ENCODE results near the gene NEU4.
"Not testable (repeated sequence)": the region's sequence is repeated elsewhere in the genome, so short reads cannot be mapped to it uniquely, and the experiment has no call there.

NEU4 gene

DNA sequence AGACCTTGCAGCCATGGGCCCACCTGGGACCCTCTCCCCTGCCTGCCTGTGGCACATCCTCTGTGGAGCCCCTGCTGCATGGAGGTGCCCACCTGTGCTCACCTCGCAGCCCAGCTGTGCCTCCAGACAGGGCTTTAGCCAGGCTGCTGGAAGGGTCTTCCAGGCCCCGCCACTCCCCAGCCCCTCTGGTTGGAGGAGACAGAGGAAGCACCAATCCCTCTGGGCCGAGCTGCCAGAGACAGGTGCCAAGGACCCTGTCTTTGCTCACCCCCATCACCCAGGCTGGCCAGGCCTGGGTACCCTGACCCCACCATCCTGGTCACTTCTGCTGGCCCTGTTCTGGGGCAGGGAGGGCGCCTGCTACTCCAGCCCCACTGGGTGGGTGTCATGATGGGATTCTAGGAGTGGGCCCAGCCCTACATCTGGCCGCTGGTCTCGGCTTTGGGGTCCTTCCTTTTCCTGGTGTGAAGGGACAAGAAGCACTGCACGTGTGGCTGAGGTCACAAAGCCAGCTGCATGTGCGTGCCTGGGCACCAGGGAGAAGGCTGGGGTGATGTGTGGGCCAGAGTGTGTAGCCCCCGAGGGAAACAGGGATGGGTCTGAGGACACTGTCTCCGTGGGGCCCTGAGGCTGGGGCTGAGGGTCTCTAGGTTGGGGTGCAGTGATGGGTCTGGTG is 9.3 kb upstream of the NEU4 start:
- no peak for DNase-seq (ENCODE audit: low read depth, low spot score)

- not testable (repeated sequence) for DNase-seq (ENCODE audit: low read depth, low spot score)
Measured at GRCh38 chr2:241800198-241800903, 8.6 kb upstream of the NEU4 start.

DNA sequence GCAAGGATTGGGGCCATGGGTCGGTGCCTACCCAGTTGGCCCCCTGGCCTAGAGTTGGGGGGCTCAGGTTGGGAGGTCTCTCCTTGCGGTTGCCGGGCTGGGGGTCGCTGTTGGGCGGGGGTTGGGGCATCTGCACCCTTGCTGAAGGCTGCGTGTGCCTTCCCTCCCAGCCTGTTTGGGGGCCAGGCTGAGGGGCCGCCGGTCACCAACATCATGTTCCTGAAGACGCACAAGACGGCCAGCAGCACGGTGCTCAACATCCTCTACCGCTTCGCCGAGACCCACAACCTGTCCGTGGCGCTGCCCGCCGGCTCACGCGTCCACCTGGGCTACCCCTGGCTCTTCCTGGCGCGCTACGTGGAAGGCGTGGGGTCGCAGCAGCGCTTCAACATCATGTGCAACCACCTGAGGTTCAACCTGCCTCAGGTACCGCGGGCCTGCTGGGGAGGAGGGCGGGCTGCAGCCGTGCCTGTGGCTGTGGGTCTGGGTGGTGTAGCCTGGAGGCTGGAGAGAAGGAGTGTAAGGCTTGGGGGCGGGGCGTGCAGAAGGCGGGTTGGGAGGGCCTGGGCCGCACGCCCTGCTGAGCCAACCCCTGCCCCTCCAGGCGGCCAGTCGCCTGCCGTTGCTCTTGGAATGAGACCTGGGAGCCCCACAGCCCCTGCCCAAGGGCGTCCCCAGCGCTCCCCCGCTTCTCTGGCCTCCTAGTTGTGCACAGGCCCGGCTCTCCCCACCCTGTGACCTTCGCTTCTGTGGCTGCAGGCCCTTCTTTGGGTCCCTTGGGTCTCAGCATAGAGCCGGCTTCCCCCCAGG is 7.2 kb upstream of the NEU4 start:
- DNase-seq (ENCODE audit: low read depth, low spot score): no peak

GRCh38 chr2:241802421-241803318 is 6.3 kb upstream of the NEU4 start:
- no peak for DNase-seq (ENCODE audit: low read depth, low spot score)

DNA sequence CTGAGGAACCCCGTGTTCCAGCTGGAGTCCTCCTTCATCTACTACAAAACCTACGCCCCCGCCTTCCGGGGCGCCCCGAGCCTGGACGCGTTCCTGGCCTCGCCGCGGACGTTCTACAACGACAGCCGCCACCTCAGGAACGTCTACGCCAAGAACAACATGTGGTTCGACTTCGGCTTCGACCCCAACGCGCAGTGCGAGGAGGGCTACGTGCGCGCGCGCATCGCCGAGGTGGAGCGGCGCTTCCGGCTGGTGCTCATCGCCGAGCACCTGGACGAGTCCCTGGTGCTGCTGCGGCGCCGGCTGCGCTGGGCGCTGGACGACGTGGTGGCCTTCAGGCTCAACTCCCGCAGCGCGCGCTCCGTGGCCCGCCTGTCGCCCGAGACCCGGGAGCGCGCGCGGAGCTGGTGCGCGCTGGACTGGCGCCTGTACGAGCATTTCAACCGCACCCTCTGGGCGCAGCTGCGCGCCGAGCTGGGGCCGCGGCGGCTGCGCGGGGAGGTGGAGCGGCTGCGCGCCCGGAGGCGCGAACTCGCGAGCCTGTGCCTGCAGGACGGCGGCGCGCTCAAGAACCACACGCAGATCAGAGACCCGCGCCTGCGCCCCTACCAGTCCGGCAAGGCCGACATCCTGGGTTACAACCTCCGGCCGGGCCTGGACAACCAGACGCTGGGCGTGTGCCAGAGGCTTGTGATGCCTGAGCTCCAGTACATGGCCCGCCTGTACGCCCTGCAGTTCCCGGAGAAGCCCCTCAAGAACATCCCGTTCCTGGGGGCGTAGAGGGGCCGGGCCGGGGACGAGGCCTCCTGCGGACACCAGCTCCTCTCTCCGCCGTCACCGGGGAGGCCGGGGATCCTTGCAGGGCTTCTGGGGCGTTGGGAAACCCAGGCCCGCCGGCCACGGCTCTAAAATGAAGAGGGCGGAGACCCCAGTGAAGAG is 5.3 kb upstream of the NEU4 start:
- no peak for DNase-seq (ENCODE audit: low read depth, low spot score)

DNA sequence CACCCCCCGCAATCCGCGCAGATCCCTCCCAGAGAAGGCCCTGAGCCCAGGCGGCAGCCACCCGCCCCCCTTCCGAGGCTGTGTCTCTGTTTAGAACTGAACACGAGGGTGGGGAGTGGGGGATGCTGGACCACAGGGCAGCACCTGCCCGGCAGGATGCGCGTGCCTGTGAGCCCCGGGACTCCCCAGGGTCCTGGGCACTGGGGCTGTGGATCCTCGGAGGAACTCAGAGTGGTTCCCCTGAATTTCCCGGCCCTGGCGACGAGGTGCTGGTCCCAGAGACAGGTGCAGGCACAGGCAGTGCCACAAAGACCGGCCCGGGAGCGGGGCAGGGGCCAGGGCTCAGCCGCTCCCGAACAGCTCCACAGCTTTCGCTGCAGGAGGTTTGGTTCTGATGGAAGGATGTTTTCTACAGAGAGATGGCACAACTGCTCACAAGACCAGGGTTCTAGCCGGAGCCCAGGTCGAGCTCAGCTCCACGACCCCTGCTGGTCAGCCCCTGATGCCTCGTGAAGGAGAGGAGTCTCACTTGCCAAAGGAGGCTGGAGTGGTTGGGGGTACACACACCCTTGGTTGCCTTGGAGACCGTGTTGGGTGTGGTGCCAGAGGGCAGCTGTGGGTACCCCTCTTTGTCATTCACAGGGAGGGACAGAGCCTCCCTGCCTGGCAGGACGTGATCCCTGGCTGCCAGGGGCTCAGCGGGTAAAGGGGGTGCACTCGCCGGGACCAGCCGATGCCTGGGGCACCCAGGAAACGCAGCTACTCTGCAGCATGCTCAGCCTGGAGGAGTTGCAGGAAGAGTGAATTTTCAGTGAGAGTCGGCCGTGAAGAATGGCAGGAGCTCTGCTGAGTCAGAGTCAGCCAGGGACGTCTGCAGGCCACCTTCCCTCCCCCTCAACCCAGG is 4.4 kb upstream of the NEU4 start:
- DNase-seq (ENCODE audit: low read depth, low spot score): no peak

DNA sequence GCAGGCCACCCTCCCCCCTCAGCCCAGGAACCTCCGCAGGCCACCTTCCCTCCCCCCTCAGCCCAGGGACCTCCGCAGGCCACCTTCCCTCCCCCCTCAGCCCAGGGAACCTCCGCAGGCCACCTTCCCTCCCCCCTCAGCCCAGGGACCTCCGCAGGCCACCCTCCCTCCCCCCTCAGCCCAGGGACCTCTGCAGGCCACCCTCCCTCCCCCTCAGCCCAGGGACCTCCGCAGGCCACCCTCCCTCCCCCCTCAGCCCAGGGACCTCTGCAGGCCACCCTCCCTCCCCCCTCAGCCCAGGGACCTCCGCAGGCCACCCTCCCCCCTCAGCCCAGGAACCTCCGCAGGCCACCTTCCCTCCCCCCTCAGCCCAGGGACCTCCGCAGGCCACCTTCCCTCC is 2.8 kb upstream of the NEU4 start:
- not testable (repeated sequence) for DNase-seq (ENCODE audit: low read depth, low spot score)

DNA sequence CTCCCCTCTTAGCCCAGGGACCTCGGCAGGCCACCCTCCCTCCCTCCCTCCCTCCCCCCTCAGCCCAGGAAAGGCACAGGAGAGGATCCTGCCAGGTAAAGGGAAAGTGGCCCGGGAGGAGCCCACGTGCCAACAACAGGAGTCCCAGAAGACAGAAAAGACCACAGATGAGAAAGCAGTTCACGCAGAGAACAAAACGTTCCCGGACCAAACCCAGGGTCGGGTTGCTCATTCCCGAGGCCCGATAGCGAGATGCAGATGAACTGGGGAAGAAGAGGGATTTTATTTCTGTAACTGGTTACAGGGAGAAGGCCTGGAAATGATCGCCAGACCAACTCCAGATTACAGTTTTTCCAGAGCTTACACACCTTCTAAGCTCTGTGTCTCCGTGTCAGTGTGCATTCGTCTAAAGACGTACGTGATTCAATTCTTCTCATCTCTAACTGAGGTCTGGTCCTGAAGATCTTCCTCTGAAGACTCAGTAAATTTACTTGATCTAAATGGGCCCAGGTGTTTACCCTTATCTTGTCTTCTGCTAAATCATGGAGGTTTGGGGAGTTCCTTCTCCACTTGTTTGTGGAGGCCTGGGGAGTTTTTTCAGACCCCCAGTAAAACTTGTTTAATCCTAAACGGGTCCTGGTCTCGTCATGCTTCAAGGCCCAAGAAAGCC is 807 bp upstream of the NEU4 start:
- DNase-seq (ENCODE audit: low read depth, low spot score): no peak

DNA sequence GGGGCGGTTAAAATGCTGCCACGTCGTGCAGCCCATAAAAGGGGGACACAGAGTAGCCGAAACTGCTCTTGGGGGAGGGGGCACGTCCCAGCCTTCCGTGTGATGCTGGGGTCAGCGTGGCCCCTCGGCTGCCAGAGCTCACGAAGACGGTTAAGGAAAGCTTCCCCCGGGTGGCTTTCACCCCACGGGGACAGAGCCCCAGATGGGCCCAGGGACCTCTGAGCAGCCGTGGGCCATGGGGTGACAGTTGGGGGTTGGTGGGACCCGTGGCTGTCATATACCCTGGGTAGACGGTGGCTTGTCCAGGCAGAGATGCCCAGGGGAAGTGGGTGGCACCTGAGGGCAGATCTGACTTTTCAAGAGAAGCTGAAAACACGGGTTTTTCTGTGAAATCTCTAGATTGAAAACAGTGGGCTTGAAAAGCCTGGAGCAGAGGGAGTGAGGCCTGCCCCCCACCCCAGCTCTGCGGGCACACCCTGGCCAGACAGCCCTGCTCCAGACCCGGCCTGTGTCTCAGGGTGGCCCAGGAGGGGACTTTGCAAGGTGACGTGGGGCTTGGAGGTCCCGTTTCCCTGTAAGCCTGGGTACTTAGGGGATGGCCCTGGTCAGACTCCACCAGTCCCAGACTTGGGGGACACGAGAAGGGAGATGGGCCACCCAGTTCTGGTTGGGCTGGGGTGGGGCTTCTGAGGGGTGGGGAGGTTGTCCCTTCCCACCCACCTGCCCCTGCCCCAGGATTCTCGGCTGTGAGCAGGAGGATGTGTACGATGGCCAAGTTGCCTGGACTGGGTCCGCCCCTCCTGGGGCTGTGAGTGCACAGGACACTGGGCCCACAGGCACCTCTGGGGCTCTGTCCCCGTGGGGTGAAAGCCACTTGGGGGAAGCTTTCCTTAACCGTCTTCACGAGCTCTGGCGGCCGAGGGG is 652 bp downstream of the NEU4 start:
- no peak for DNase-seq (ENCODE audit: low read depth, low spot score)

DNA sequence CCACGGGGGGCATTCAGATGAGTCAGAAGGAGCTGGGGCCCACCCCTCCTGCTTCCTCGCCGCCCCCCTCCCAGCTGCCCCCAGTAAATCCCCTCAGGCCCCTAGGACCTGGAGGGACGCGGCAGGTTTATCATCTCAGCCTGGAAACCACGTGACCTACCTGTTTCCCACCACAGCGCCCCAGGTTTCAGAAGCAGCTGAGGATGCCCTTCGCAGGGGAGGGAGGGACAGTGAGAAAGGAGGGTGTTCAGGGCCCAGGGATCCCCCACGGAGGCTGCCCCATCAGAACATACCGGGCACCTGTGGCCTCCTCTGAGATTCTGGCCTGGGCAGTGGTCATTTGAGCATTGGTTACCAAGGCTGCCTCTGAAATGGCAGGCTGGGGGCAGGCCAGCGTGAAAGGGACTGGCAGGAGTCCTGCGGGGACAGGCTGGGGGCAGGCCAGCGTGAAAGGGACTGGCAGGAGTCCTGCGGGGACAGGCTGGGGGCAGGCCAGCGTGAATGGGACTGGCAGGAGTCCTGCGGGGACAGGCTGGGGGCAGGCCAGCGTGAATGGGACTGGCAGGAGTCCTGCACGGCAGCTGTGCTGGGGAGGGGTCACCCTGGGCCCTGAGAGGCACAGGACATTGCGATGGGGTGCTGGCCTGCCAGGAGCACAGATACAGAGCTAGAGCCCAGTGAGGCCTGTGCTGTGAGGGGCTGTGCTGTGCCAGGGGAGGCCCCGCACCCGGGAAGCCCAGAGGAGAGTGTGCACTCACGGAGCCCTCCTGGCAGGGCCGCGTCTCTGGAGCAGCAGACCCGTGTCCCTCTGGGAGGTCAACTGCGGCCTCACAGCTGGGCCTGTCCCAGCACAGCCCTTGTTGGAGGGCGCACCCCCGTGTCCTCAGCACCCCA is 1.6 kb downstream of the NEU4 start:
- DNase-seq (ENCODE audit: low read depth, low spot score): no peak

GRCh38 chr2:241811201-241811951 is 2.4 kb downstream of the NEU4 start:
- DNase-seq (ENCODE audit: low read depth, low spot score): no peak

DNA sequence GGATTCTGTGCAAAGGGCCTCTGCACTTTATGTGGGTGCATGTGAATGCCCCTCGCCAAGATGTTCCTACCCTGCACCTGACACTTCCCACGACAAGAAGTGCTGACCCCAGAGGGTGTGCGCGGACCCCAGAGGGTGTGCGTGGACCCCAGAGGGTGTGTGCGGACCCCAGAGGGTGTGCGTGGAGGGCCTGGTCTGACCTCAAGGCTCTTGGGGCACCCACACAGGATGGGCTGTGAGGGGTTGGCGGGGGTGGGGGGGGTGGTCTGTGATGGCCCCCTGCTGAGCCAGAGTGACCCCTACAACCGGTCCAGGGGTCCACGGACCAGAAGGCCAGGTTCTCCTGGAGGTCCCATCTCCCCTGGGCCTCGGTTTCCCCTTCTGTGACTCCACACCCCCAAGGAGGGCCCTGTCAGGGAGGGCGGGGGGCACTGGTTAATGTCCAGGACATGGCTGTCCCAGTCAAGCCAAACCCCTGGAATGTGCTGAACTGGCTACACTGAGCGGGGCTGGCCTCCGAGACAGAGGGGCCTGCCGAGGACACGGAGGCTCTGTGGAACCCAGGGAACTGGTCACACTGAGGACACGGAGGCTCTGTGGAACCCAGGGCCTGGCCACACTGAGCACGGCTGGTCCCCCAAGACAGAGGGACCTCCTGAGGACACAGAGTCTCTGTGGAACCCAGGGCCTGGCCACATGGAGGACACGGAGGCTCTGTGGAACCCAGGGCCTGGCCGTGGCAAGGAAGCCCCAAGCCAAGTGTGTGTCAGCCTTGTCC is 3.1 kb downstream of the NEU4 start:
- no peak for DNase-seq (ENCODE audit: low read depth, low spot score)

DNA sequence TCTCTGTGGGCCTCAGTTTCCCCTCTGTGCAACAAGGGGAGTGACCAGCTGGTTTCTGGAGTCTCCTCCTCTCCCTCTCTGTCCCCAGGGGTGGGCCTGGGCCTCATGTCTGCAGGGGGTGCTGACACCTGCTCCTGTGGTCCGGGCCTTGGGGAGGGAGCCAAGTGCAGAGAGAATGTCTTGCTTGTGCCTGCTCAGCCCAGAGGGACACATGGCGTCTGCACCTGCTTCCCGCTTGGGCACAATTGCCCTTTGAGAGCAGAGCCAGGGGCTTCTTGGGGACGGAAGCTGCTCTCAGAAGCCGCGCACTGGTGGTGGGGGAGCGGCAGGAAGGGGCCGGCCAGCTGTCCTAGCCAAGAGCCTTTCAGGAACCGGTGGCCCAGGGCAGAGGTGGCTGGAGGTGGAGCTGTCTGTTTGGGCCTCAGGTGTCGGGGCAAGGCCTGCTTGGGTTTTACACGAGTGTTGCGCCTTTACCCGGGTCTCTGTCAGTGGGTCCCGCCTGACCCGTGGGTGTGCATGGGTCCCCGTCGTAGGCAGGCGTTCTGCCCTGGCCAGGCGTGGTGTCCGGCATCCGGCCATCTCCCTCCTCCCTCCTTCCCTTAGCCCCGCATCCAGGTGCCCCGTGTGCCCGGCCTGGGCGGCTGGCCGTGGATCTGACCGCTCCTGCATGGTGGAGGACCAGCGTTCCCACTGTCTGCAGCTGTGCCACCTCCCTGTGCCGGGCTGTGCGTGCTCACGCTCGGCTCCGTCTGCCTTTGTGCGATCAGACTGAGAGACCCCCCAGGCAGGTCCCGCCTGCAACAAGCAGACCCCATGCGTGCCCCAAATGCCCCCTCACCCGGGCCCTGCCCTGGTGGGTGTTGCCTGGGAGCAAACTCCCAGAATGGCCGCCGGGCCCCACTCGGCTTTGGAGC is 4.0 kb downstream of the NEU4 start:
- no peak for DNase-seq (ENCODE audit: low read depth, low spot score)
